DND-41 (cell line): ENCODE measurements around the gene PPT2.

Experiments used
- CTCF ChIP-seq: IDR thresholded peaks from 2 replicates; pipeline ENCODE4 v1.5.1; 2012; ENCODE audit warnings: borderline replicate concordance, low read length, moderate library complexity, mild to moderate bottlenecking; ENCODE audit not compliant: poor library complexity, severe bottlenecking; ENCODE audit errors: extremely low read depth
- EZH2 ChIP-seq: IDR thresholded peaks from 3 replicates; pipeline ENCODE4 v1.6.1; 2012; ENCODE audit warnings: borderline replicate concordance, low read depth, mild to moderate bottlenecking, moderate library complexity, low read length, inconsistent platforms; ENCODE audit not compliant: severe bottlenecking

DNA sequence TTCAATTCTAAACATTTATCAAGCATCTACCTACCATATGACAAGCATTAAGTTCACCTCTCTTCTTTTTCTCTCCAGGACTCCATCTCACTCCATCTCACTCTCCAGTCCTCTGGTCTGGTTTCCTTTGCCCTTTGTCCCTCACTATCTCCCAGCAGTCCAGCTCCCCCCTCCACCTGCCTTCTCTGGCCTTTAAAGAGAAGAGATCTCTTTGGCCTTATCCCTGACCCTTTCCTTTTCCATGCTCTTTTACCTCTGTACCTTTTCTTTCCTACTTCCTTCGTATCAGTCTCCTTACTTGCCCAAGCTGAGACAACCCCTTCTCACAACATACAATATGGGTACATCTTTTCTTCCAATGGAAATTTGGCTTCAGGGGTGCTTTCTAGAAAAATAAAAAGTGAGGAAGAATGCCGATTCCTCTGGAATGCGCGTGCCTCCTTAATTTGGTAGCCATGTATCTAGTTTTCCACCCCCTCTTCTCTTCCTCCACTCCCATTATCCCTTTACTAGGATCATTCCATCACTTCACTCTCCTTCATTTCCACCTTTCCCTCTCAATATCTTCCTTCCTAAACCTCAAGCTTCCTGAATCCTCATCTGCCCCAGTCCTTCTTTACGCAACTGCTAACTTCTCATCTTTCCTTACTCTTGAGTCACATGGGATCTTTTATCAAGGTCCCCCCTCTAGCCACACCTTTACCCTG, 22.7 kb downstream of the PPT2 start:
- no peak for TF ChIP-seq CTCF
- no peak for TF ChIP-seq EZH2
